Sigmoid colon (tissue), 4 donors: ENCODE measurements around the gene DIO3.

Source experiments
- CTCF ChIP-seq, 4 experiments: fragments of 450-650 bp in 3 of 4; fragments of 200-600 bp in 1 of 4; IDR thresholded peaks; one replicate each; pipeline ENCODE4 v1.5.1; 2016 to 2019; ENCODE audit warnings: antibody characterized with exemption in 4 of 4, mild to moderate bottlenecking in 3 of 4, moderate library complexity in 2 of 4
- POLR2AphosphoS5 ChIP-seq, 4 donors: sonication (generic); formaldehyde crosslinking; IDR thresholded peaks; one replicate each; pipeline ENCODE4 v1.6.1; 2017; ENCODE audit warnings: antibody characterized with exemption in 4 of 4

GRCh38 chr14:101553931-101554330 is 7.4 kb upstream of the DIO3 start:
- TF ChIP-seq POLR2AphosphoS5 (IDR thresholded peaks at IDR 0.05), result no peak
- TF ChIP-seq CTCF (IDR thresholded peaks at IDR 0.05), result no peak
